Measurements from ENCODE around the gene MCTP2. TPM values are rescaled to one million over a fixed set of nuclear protein-coding genes. Genes with fewer than 3 reads are reported as not detected.

Gene MCTP2
- total RNA-seq, 1 experiment from 2014 or later: 0.19 TPM

- no peak for DNase-seq (ENCODE audit: low spot score)
- H3K4me1 ChIP-seq (ENCODE audit: insufficient read depth, low read length, poor library complexity, severe bottlenecking): no peaks in the 10 kb centered on the region
- no peaks in the 10 kb centered on the region for H3K9me3 ChIP-seq (ENCODE audit: low read depth, low read length, poor library complexity, severe bottlenecking)
- H3K4me3 ChIP-seq (ENCODE audit: low read depth, low read length, poor library complexity, severe bottlenecking): no peak overlapping the region
- ChIA-PET POLR2A (ENCODE audit: low non-redundant PET) (no interaction called here), CTCF (no interaction called here)
- no peak overlapping the region for H3K27ac ChIP-seq (ENCODE audit: low read depth, low read length, poor library complexity, severe bottlenecking)
- no TSS peak for BruUV-seq (replicated peaks)
- intact Hi-C loops (cut with micrococcal nuclease; ENCODE audit: unreplicated experiment): no loop called here
- TF ChIP-seq EZH2 (IDR thresholded peaks at IDR 0.05; ENCODE audit: borderline replicate concordance, low read depth, low read length, poor library complexity, severe bottlenecking) (no peak), CTCF (conservative IDR thresholded peaks at IDR 0.05; ENCODE audit: low read depth, low read length) (no peak)
- H3K36me3 ChIP-seq (ENCODE audit: insufficient read depth, low read length, poor library complexity, severe bottlenecking): no peaks in the 10 kb centered on the region
- H3K27me3 ChIP-seq (replicated peaks; ENCODE audit: insufficient read depth, low read depth, low read length, poor library complexity): no peaks in the 10 kb centered on the region
These were observed 6.5 kb downstream of the MCTP2 start for GRCh38 chr15:94237903-94238302.

DNA sequence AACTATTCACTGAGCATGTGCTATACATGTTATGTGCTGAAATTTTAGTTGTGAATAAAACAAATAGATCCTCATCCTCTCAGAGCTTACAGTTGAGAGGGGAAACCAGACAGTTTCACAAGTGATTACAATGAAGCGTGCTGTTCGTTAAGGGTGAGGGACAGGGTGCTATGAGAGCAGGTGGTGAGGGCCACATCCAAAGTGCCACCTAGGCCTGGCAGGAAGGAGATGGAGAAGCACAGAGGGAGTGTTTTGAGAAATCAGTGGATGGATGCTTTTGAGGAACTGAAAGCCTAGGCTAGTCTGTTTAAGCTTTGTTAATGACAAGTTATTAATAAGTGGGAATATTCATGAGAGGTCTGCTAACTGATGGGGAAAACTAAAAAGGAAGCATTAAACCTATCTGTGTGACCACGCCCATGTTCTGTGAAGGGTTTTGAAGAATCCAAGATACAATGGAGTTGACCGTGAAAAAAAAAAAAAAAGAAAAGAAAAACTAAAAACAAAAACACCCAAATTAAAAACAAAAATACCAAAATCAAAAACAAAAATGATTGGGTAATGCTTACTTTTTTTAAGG lies 7.3 kb downstream of the MCTP2 start:
- no peaks in the 10 kb centered on the region for H3K36me3 ChIP-seq (ENCODE audit: insufficient read depth, low read length, poor library complexity, severe bottlenecking)
- TF ChIP-seq CTCF (conservative IDR thresholded peaks at IDR 0.05; ENCODE audit: low read depth, low read length): no peak
- TF ChIP-seq EZH2 (IDR thresholded peaks at IDR 0.05; ENCODE audit: borderline replicate concordance, low read depth, low read length, poor library complexity, severe bottlenecking): no peak
- H3K4me1 ChIP-seq (ENCODE audit: insufficient read depth, low read length, poor library complexity, severe bottlenecking): no peaks in the 10 kb centered on the region
- no peaks in the 10 kb centered on the region for H3K9me3 ChIP-seq (ENCODE audit: low read depth, low read length, poor library complexity, severe bottlenecking)
- no peak overlapping the region for H3K27ac ChIP-seq (ENCODE audit: low read depth, low read length, poor library complexity, severe bottlenecking)
- POLR2A ChIA-PET (ENCODE audit: low non-redundant PET): no interaction called here
- intact Hi-C loops (cut with micrococcal nuclease; ENCODE audit: unreplicated experiment): no loop called here
- DNase-seq (ENCODE audit: low spot score): no peak
- no peak overlapping the region for H3K4me3 ChIP-seq (ENCODE audit: low read depth, low read length, poor library complexity, severe bottlenecking)
- CTCF ChIA-PET: no interaction called here
- no TSS peak for BruUV-seq (replicated peaks)
- no peaks in the 10 kb centered on the region for H3K27me3 ChIP-seq (replicated peaks; ENCODE audit: insufficient read depth, low read depth, low read length, poor library complexity)

- BruUV-seq (replicated peaks): no TSS peak
- no peak overlapping the region for H3K4me3 ChIP-seq (ENCODE audit: low read depth, low read length, poor library complexity, severe bottlenecking)
- DNase-seq (ENCODE audit: low spot score): no peak
- no peak overlapping the region for H3K27ac ChIP-seq (ENCODE audit: low read depth, low read length, poor library complexity, severe bottlenecking)
- intact Hi-C loops (cut with micrococcal nuclease; ENCODE audit: unreplicated experiment): no loop called here
- no peaks in the 10 kb centered on the region for H3K36me3 ChIP-seq (ENCODE audit: insufficient read depth, low read length, poor library complexity, severe bottlenecking)
- H3K4me1 ChIP-seq (ENCODE audit: insufficient read depth, low read length, poor library complexity, severe bottlenecking): no peaks in the 10 kb centered on the region
- no peaks in the 10 kb centered on the region for H3K9me3 ChIP-seq (ENCODE audit: low read depth, low read length, poor library complexity, severe bottlenecking)
- POLR2A ChIA-PET (ENCODE audit: low non-redundant PET): no interaction called here
- TF ChIP-seq EZH2 (IDR thresholded peaks at IDR 0.05; ENCODE audit: borderline replicate concordance, low read depth, low read length, poor library complexity, severe bottlenecking) (no peak), CTCF (conservative IDR thresholded peaks at IDR 0.05; ENCODE audit: low read depth, low read length) (no peak)
- CTCF ChIA-PET: no interaction called here
- no peaks in the 10 kb centered on the region for H3K27me3 ChIP-seq (replicated peaks; ENCODE audit: insufficient read depth, low read depth, low read length, poor library complexity)
These were observed 8.1 kb downstream of the MCTP2 start for GRCh38 chr15:94239474-94239873.
